Trophoblast cell (in vitro differentiated cells and primary cell): Measurements from ENCODE around the gene MDGA2.
A peak's percentile ranks its signal among the peaks of the same experiment; 100 is the strongest.
"Not testable (repeated sequence)": the region's sequence is repeated elsewhere in the genome, so short reads cannot be mapped to it uniquely, and the experiment has no call there.

Source experiments
- DNase-seq, 2 donors: peaks; one replicate each; pipeline ENCODE4 v3.0.0-alpha.2; 2016
- H2AFZ ChIP-seq: 2 replicates; pipeline ENCODE4 v1.6.1; 2013; ENCODE audit warnings: low read length, moderate library complexity, mild to moderate bottlenecking; ENCODE audit not compliant: insufficient read depth, poor library complexity
- H2AK5ac ChIP-seq: 2 replicates; pipeline ENCODE4 v1.6.1; 2013; ENCODE audit warnings: mild to moderate bottlenecking, low read length
- H2BK120ac ChIP-seq: 2 replicates; pipeline ENCODE4 v1.6.1; 2013; ENCODE audit warnings: low read length, mild to moderate bottlenecking, moderate library complexity; ENCODE audit not compliant: insufficient read depth, poor library complexity
- H2BK12ac ChIP-seq: 2 replicates; pipeline ENCODE4 v1.6.1; 2013; ENCODE audit warnings: mild to moderate bottlenecking, low read length, moderate library complexity
- H2BK5ac ChIP-seq: 2 replicates; pipeline ENCODE4 v1.6.1; 2013; ENCODE audit warnings: low read length, low read depth, moderate library complexity, mild to moderate bottlenecking; ENCODE audit not compliant: poor library complexity
- H3K14ac ChIP-seq: 2 replicates; pipeline ENCODE4 v1.6.1; 2013; ENCODE audit warnings: mild to moderate bottlenecking, low read length
- H3K18ac ChIP-seq: 2 replicates; pipeline ENCODE4 v1.6.1; 2013; ENCODE audit warnings: mild to moderate bottlenecking, low read length
- H3K23ac ChIP-seq: 2 replicates; pipeline ENCODE4 v1.6.1; 2013; ENCODE audit warnings: low read length
- H3K27ac ChIP-seq: 2 replicates; pipeline ENCODE4 v1.5.1; 2013; ENCODE audit warnings: low read depth, mild to moderate bottlenecking, inconsistent platforms, low read length, moderate library complexity
- H3K27me3 ChIP-seq: 2 replicates; pipeline ENCODE4 v1.6.1; 2013; ENCODE audit warnings: inconsistent platforms, mild to moderate bottlenecking, low read length, moderate library complexity; ENCODE audit not compliant: insufficient read depth
- H3K36me3 ChIP-seq, 2 experiments: 1 replicate in 1 of 2; 2 replicates in 1 of 2; pipeline ENCODE4 v1.6.1; 2013; ENCODE audit warnings: low read length in 2 of 2, mild to moderate bottlenecking in 2 of 2, moderate library complexity in 1 of 2; ENCODE audit not compliant: insufficient read depth in 2 of 2, control insufficient read depth in 1 of 2
- H3K4ac ChIP-seq: 2 replicates; pipeline ENCODE4 v1.6.1; 2013; ENCODE audit warnings: low read depth, mild to moderate bottlenecking, low read length, moderate library complexity
- H3K4me1 ChIP-seq, 2 experiments: 1 replicate in 1 of 2; 2 replicates in 1 of 2; pipeline ENCODE4 v1.6.1; 2013; ENCODE audit warnings: low read length in 2 of 2, mild to moderate bottlenecking in 2 of 2, moderate library complexity in 1 of 2; ENCODE audit not compliant: insufficient read depth in 2 of 2, control insufficient read depth in 1 of 2
- H3K4me2 ChIP-seq: 2 replicates; pipeline ENCODE4 v1.6.1; 2013; ENCODE audit warnings: inconsistent platforms, mild to moderate bottlenecking, low read length, moderate library complexity
- H3K4me3 ChIP-seq: 2 replicates; pipeline ENCODE4 v1.5.1; 2013; ENCODE audit warnings: mild to moderate bottlenecking, low read depth, low read length, inconsistent platforms
- H3K79me1 ChIP-seq: one replicate; pipeline ENCODE4 v1.6.1; 2013; ENCODE audit warnings: low read length
- H3K79me2 ChIP-seq: 2 replicates; pipeline ENCODE4 v1.6.1; 2013; ENCODE audit warnings: low read length, mild to moderate bottlenecking; ENCODE audit not compliant: control insufficient read depth, insufficient read depth, poor library complexity
- H3K9ac ChIP-seq: 2 replicates; pipeline ENCODE4 v1.6.1; 2013; ENCODE audit warnings: mild to moderate bottlenecking, low read length
- H3K9me3 ChIP-seq: 2 replicates; pipeline ENCODE4 v1.6.1; 2013; ENCODE audit warnings: low read depth, mild to moderate bottlenecking, control low read depth, inconsistent platforms, low read length; ENCODE audit not compliant: insufficient read depth
- H4K12ac ChIP-seq: 2 replicates; pipeline ENCODE4 v1.6.1; 2013; ENCODE audit warnings: low read depth, mild to moderate bottlenecking, low read length, moderate library complexity
- H4K8ac ChIP-seq: 2 replicates; pipeline ENCODE4 v1.6.1; 2013; ENCODE audit warnings: low read depth, mild to moderate bottlenecking, low read length, moderate library complexity
- H4K91ac ChIP-seq: one replicate; pipeline ENCODE4 v1.6.1; 2013; ENCODE audit warnings: low read depth, mild to moderate bottlenecking, low read length, moderate library complexity
- WGBS: extraction: QIAGEN DNeasy Blood & Tissue Kit; methylation state at CpG from one replicate; pipeline ENCODE4 v1.1.7; 2013; ENCODE audit warnings: missing lambda C conversion rate; ENCODE audit not compliant: insufficient read length, insufficient coverage; ENCODE audit errors: extremely low coverage; 5-methylcytosine and 5-hydroxymethylcytosine counted together

MDGA2 gene

GRCh38 chr14:47284283-47284682 lies 391.1 kb downstream of the MDGA2 start:
- H2BK120ac ChIP-seq = no peak overlapping the region
- H3K27ac ChIP-seq = no peak overlapping the region
- H2AK5ac ChIP-seq = no peak overlapping the region
- no peaks in the 10 kb centered on the region for H3K4me1 ChIP-seq
- H4K91ac ChIP-seq = no peak overlapping the region
- DNase-seq = no peak
- H3K14ac ChIP-seq = no peak overlapping the region
- H3K36me3 ChIP-seq = no peaks in the 10 kb centered on the region
- H3K4me3 ChIP-seq = no peak overlapping the region
- no peaks in the 10 kb centered on the region for H3K27me3 ChIP-seq
- H4K8ac ChIP-seq = no peak overlapping the region
- H3K79me1 ChIP-seq = no peaks in the 10 kb centered on the region
- H3K9me3 ChIP-seq = no peaks in the 10 kb centered on the region
- H4K12ac ChIP-seq = no peak overlapping the region
- H2AFZ ChIP-seq = no peak overlapping the region
- H3K4ac ChIP-seq = no peak overlapping the region
- H3K9ac ChIP-seq = no peak overlapping the region
- H2BK5ac ChIP-seq = no peak overlapping the region
- no CpG with 5 or more reads among the region's 1 CpG for WGBS
- no peaks in the 10 kb centered on the region for H3K79me2 ChIP-seq
- H3K18ac ChIP-seq = no peak overlapping the region
- H2BK12ac ChIP-seq = no peak overlapping the region
- no peak overlapping the region for H3K4me2 ChIP-seq
- H3K23ac ChIP-seq = no peak overlapping the region

DNA sequence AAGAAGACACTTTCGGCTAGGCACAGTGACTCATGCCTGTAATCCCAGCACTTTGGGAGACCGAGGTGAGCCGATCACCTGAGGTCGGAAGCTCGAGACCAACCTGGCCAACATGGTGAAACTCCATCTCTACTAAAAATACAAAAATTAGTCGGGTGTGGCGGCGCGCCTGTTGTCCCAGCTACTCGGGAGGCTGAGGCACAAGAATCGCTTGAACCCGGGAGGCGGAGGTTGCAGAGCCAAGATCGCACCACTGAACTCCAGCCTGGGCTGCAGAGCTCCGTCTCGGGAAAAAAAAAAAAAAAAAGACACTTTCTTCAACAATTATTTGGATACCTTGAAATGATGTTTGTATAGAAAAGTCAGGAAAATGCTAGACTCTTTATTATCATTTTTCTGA lies 393.6 kb downstream of the MDGA2 start:
- not testable (repeated sequence) for H2BK120ac ChIP-seq, H3K18ac ChIP-seq, H3K23ac ChIP-seq, H2BK5ac ChIP-seq, H3K79me1 ChIP-seq, H4K8ac ChIP-seq, H3K4me2 ChIP-seq, H2AFZ ChIP-seq, H3K27ac ChIP-seq, H3K4me3 ChIP-seq, H3K27me3 ChIP-seq, H3K9me3 ChIP-seq, H3K36me3 ChIP-seq, H3K14ac ChIP-seq, H4K12ac ChIP-seq, H3K9ac ChIP-seq, H2BK12ac ChIP-seq, H3K4ac ChIP-seq, H3K4me1 ChIP-seq, H4K91ac ChIP-seq, H3K79me2 ChIP-seq, DNase-seq, H2AK5ac ChIP-seq
- WGBS = no CpG with 5 or more reads among the region's 16 CpGs

- Histone ChIP-seq H3K4me2 (no peak overlapping the region), H2BK12ac (no peak overlapping the region), H2AK5ac (no peak overlapping the region), H2BK120ac (no peak overlapping the region), H3K27me3 (no peaks in the 10 kb centered on the region), H3K4me1 (no peaks in the 10 kb centered on the region), H3K23ac (no peak overlapping the region), H3K9ac (no peak overlapping the region), H4K8ac (no peak overlapping the region), H4K91ac (no peak overlapping the region), H4K12ac (no peak overlapping the region), H3K36me3 (no peaks in the 10 kb centered on the region), H3K9me3 (no peaks in the 10 kb centered on the region), H2BK5ac (no peak overlapping the region), H3K79me1 (no peaks in the 10 kb centered on the region), H3K4me3 (no peak overlapping the region), H3K18ac (no peak overlapping the region), H3K4ac (no peak overlapping the region), H3K14ac (no peak overlapping the region), H3K27ac (no peak overlapping the region), H2AFZ (no peak overlapping the region), H3K79me2 (no peaks in the 10 kb centered on the region)
- DNase-seq = peak in 1 of 2 donors; percentile 43
- WGBS = no CpG with 5 or more reads among the region's 5 CpGs
These were observed 397.1 kb downstream of the MDGA2 start for GRCh38 chr14:47278233-47278842.

DNA sequence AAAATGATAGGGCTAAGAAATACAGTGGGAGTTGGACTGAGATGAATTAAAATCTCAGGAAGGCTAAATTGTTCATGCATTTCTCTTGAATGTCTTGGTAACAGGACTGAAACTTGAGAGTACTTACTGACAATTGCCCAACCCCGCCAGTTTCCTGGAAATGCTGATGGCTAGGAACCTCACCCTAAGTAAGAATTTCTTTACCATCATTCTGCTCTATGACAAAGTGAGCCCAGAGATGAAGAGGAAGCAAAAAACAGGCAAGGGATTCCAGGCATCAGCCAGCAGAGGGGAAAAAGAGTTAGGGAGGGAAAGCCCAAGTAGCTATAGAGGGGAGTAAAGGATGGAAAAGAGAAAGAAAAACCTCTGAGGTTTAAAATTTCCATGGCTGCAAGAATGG lies 397.7 kb downstream of the MDGA2 start:
- no peaks in the 10 kb centered on the region for H3K79me1 ChIP-seq
- no peak overlapping the region for H2AK5ac ChIP-seq
- H3K4ac ChIP-seq = no peak overlapping the region
- no peak overlapping the region for H4K12ac ChIP-seq
- no peak overlapping the region for H4K8ac ChIP-seq
- H3K36me3 ChIP-seq = no peaks in the 10 kb centered on the region
- H3K79me2 ChIP-seq = no peaks in the 10 kb centered on the region
- no peak overlapping the region for H2BK12ac ChIP-seq
- H4K91ac ChIP-seq = no peak overlapping the region
- no peak overlapping the region for H3K9ac ChIP-seq
- no peak overlapping the region for H2BK5ac ChIP-seq
- H2BK120ac ChIP-seq = no peak overlapping the region
- no peak overlapping the region for H3K4me3 ChIP-seq
- no peak overlapping the region for H3K18ac ChIP-seq
- H3K4me2 ChIP-seq = no peak overlapping the region
- no peaks in the 10 kb centered on the region for H3K9me3 ChIP-seq
- WGBS = no CpG with 5 or more reads among the region's 1 CpG
- no peaks in the 10 kb centered on the region for H3K4me1 ChIP-seq
- DNase-seq = no peak
- H2AFZ ChIP-seq = no peak overlapping the region
- no peak overlapping the region for H3K23ac ChIP-seq
- no peaks in the 10 kb centered on the region for H3K27me3 ChIP-seq
- no peak overlapping the region for H3K14ac ChIP-seq
- no peak overlapping the region for H3K27ac ChIP-seq
